GM18520 (cell line): ENCODE measurements around the gene KIAA1217.

Source experiments
- ATAC-seq: cut with Tn5 transposase; IDR thresholded peaks from one replicate; pipeline ENCODE4 v1.9.1; 2021; ENCODE audit not compliant: unreplicated experiment

The KIAA1217 gene

DNA sequence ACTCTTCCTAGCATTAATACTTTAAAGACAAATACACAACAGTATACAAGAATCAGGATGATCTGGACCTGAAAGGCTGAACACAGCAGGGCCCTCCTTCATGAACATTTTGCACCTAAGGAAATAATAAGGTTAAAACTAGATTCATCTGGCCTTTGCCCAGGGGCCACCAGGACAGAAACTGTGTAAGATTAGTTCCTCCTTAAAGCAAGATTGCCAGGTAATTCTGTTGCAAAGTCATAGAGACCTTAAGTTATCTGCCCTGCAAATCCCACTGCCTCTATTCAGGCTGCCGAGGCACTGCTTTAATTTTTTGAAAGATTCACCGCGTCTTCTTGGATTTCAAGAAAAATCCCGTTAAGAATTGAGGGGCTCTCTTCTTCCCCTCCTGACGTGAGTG is 1.6 kb upstream of the KIAA1217 start:
- ATAC-seq, result no peak

GRCh38 chr10:24207781-24208611 is 942 bp upstream of the KIAA1217 start:
- no peak for ATAC-seq

DNA sequence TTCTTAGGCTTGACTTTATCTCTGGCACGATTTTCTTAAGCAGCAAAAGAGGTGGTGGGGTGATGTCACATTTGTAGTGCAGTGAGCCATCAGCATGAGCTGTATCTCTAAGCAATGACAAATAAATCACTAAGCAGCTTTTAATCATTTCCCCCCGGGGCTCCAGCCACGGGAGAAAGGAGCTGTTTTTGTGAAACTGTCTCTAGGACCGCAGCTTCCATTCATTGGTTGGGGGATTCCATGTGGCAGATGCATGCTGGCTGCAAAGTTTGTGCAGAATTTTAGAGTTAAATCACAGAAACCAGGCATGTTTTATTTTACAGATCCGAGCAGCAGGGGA is 464 bp downstream of the KIAA1217 start:
- ATAC-seq, result no peak

GRCh38 chr10:24209946-24210491 is 1.1 kb downstream of the KIAA1217 start:
- peak; percentile 71 for ATAC-seq

DNA sequence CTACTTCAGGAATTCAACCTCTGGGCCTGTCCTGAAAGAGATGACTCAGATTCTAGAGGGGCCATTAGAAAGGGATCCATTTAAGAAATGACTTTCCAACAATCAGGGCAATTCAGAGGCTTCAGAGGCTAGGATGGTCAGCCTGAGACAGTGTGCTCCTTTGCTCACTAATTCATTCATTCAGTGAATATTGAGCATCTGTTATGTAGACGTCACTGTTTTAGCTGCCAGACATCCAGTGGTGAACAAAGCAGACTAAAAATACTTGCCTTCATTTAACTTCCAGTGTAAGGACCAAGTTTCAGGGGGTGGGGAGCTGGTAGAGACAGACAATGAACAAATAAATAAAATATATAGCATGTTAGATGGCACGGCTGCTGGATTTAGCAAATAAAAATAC is 1.6 kb downstream of the KIAA1217 start:
- no peak for ATAC-seq

DNA sequence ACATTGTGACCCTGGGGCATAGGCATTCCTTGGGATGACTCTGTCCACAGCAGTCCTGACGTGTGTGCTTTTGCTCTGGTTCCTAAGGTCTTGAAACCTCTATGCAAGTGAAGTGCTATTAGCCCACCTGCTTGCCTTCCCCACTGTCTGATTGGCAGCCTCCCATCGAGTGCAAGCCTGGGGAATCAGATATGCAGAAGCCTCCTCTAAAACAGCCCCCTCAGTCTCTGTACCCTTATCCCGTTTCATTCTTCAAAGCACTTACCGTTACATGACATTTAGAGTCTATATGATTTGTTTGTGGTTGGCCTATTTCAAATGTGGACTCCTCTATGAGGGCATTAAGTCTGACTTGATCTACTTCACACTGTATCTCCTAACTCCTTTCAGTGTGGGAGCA is 4.3 kb downstream of the KIAA1217 start:
- no peak for ATAC-seq

DNA sequence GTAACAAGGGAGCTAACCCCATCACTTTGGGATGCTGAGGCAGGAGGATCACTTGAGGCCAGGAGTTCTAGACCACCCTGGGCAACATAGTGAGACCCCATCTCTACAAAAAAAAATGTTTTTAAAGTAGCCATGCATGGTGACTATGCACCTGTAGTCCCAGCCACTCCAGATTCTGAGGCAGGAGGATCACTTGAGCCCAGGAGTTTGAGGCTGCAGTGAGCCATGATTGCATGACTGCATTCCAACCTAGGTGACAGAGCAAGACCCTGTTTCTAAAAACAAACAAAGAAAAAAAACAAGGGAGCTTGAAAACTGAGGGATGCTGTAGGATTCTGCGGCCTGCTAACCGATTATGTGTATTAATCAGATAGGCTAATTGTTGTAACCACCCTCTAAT is 4.9 kb downstream of the KIAA1217 start:
- ATAC-seq, result no peak

- no peak for ATAC-seq
Measured at GRCh38 chr10:24214762-24215161, 5.8 kb downstream of the KIAA1217 start.

DNA sequence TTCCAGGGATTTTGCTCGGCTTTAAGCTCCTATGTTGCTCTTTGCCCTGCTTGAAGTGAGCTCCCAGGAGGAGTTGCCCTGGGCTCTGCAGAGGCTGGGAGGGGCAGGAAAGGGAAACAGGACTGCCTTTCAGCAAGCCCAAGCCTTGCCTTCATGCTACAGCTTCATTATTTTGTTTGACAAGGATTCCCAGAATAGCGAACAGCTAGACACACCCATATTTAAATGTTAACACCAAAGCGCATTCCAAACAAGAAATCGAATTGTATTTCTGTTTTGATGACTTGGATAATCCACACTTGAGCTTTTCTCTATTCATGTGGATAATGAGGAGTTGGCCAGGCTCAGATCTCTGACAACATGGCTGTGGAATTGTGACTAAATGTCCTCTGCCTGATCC is 6.3 kb downstream of the KIAA1217 start:
- no peak for ATAC-seq

DNA sequence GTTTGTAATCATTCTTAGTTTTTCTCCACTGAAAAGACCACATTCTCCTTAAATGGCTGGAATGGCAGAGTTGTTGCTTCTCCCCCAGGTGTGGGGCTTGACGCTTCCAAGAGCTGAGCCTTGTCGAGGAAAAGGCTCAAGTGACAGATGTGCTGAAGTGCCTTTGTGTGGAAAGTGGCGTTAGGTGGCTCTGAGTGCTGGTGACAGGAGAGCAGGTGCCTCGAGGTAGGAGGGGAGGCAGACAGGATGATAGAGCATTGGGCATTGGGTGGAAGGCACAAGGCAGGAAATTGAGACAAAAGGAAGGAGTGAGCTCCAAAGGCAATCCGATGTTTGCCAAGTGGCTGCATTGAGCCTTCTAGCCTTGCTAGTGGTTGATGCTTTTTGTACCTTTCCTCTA is 6.7 kb downstream of the KIAA1217 start:
- ATAC-seq, result no peak

- no peak for ATAC-seq
Measured at GRCh38 chr10:24219963-24220362, 11.0 kb downstream of the KIAA1217 start.

DNA sequence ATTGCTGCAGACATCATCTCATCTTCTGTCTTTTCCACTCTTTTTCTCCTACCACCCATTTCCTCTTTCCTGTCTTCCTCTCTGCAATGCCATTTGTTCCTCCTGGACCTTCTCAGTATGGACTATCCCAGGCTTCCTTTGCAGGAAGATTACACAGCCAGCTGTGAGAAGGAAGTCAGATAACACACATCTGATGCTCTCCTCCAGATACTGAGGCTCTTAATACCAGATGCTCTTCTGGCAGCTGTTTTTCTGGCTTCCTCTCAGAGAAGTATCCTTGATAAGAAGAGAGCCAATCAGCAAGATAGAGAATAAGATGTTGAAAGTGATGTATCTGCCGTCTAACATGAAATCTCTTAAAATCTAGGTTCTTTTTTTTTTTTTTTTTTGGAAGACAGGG is 14.4 kb downstream of the KIAA1217 start:
- ATAC-seq, result no peak

DNA sequence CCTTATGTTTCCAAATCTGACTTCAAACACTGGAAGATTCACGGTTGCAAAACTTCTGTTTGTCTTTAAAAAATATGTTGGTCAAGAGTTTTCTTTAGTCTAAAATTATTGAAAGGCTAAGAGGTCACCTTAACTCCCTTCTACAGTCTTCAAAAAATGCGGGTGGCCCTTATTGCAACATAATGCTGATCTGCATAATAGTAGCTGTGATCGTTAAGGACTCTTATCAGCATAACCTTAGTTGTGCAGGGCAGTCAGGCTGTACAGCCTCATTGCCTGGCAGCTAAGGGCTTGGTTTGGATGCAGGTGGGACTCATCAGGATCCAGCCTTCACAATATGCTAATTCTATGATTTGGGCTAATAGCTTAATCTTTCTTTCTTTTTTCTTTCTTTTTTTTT is 15.0 kb downstream of the KIAA1217 start:
- ATAC-seq, result no peak

GRCh38 chr10:24228642-24229041 is 19.7 kb downstream of the KIAA1217 start:
- ATAC-seq, result no peak

- ATAC-seq, result no peak
Measured at GRCh38 chr10:24229909-24230308, 21.0 kb downstream of the KIAA1217 start.

DNA sequence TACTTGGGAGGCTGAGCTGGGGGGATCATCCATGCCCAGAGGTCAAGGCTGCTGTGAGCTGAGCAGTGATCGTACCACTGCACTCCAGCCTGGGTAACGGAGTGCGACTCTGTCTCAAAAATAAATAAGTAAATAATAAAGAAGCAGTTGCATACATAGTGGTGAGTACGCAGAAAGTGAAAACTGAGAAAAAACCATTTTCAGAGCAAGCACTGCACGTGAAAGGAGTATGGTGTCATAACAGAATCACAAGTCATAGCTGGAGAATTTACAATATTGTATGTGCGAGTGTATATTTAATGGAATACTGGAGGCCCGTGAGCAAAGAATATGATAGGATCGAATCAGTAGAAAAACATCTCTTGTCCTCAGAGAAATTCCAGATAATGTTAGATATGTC is 22.3 kb downstream of the KIAA1217 start:
- ATAC-seq, result no peak

DNA sequence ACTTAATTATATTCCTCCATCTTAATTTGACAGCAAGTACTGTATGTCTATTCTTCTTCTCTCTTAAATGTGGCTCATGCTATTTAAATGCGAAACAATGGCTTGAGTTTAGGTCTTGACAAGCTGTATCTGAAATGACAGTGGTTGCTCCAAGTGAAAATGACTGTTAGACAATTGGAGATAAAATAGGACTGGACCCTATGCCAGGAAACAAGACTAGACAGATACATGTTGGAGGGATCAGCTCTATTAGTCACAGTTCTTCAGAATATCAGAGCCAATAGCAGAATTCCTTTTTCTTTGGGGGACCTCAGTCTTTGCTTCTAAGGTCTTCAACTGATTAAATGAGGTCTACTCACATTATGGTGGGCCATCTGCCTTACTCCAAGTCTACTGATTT is 25.8 kb downstream of the KIAA1217 start:
- no peak for ATAC-seq

GRCh38 chr10:24235471-24235870 is 26.5 kb downstream of the KIAA1217 start:
- ATAC-seq, result no peak

DNA sequence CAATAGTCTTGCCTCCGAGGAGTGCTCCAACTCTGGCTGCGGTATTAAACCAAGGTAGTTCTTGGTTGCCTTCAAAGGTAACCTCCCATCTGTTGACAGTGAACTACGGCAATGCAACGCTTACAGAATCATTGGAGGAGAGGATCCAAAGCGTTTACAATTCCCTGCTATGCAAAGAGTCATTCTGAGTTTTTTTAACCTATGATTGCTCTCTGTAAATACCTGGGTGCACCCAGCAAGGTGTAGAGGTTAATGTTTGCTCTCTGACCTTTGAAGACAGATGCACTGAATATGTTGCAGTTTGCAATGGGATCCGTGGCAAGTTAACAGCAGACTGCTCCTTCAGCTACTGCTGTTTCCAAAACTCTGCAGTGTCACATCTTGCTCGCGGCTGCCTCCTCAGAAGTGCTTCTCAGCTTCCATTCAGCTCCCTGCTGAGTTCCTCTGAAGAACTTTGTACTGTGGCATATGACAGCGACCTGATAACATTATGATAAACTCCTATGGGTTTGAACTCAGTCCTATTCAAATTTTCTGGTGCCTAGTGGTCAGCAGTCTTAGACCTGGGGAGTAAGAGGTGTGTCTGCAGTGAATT is 29.0 kb downstream of the KIAA1217 start:
- ATAC-seq, result no peak

GRCh38 chr10:24238519-24239247 is 29.7 kb downstream of the KIAA1217 start:
- ATAC-seq, result no peak

DNA sequence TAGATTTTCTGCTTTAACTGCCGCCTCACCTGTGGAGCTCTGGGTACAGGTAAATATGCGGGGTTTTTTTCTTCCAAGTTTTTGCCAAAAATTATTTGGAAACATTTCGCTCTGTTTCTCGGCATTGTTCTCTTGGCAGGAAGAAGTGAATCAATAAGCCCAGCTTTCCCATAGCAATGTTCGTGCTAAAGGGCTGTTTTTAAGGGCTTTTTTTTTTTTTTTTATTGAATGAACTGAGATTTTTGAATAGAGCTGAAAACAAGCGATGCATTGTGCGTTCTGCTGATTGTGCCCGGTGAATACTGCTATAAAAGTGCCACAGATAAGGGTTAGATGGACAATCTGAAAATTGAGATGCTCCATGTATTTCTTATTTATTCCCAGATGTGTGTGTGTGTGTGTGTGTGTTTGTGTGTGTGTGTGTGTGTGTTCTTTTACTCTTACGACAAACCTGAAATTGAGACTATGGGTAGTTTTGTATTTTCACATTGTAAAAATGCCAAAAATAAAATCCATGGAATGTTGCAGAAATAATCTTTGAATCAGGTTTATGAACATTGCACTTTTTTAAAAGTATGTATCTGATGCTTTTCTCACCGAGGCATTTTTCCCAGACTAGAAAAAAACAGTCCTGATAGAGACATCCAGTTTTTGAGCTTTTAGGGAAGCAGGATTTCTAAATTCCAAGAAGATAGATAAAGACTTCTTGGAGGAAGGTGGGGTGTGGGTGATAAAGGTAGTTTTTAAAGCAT is 30.5 kb downstream of the KIAA1217 start:
- ATAC-seq, result no peak
